NCI-H1694 (cell line): ENCODE results near the gene RXRA.

Experiments used
- DNase-seq: peaks from one replicate; lab custom pipeline; 2025; lab: John Stamatoyannopoulos, UW

Gene RXRA

GRCh38 chr9:134473141-134474054, 147.1 kb downstream of the RXRA start:
- no peak for DNase-seq

- DNase-seq: no peak
Measured at GRCh38 chr9:134474055-134474370, 147.8 kb downstream of the RXRA start.

GRCh38 chr9:134475011-134475790, 148.9 kb downstream of the RXRA start:
- no peak for DNase-seq

GRCh38 chr9:134476272-134476941, 150.2 kb downstream of the RXRA start:
- DNase-seq: no peak

GRCh38 chr9:134476942-134477335, 150.7 kb downstream of the RXRA start:
- DNase-seq: no peak

GRCh38 chr9:134477342-134477925, 151.2 kb downstream of the RXRA start:
- no peak for DNase-seq

GRCh38 chr9:134477927-134478326, 151.7 kb downstream of the RXRA start:
- no peak for DNase-seq

GRCh38 chr9:134481762-134482161, 155.5 kb downstream of the RXRA start:
- DNase-seq: no peak

- DNase-seq: no peak
Measured at GRCh38 chr9:134482226-134482625, 156.0 kb downstream of the RXRA start.

- no peak for DNase-seq
Measured at GRCh38 chr9:134483361-134484184, 157.3 kb downstream of the RXRA start.

GRCh38 chr9:134484479-134484878, 158.2 kb downstream of the RXRA start:
- DNase-seq: no peak

GRCh38 chr9:134485653-134486052, 159.4 kb downstream of the RXRA start:
- DNase-seq: no peak

GRCh38 chr9:134486143-134486591, 159.9 kb downstream of the RXRA start:
- no peak for DNase-seq

- no peak for DNase-seq
Measured at GRCh38 chr9:134486596-134486995, 160.3 kb downstream of the RXRA start.
